Kidney glomerular epithelial cell (primary cell): ENCODE data around the gene KRTAP10-11.
"Not testable (repeated sequence)": the region's sequence is repeated elsewhere in the genome, so short reads cannot be mapped to it uniquely, and the experiment has no call there.

Experiments used
- DNase-seq: peaks from one replicate; lab custom pipeline; 2025; lab: John Stamatoyannopoulos, UW

Gene KRTAP10-11

GRCh38 chr21:44666401-44667320, 20.4 kb downstream of the KRTAP10-11 start, which contains the start of gene KRTAP12-2:
KRTAP12-2 (minus strand) TSS chr21:44666927; CDS start chr21:44666886, 41 bp downstream.
- DNase-seq, result no peak

GRCh38 chr21:44667612-44668011, 21.4 kb downstream of the KRTAP10-11 start:
- no peak for DNase-seq

- DNase-seq, result no peak
Observed at GRCh38 chr21:44670642-44671432, 24.6 kb downstream of the KRTAP10-11 start.

GRCh38 chr21:44671911-44672310, 25.7 kb downstream of the KRTAP10-11 start:
- DNase-seq, result no peak

GRCh38 chr21:44677881-44678280, 31.7 kb downstream of the KRTAP10-11 start:
- DNase-seq, result no peak

- DNase-seq, result no peak
Observed at GRCh38 chr21:44681152-44681551, 34.9 kb downstream of the KRTAP10-11 start.

GRCh38 chr21:44681861-44682579, 35.8 kb downstream of the KRTAP10-11 start, which contains the start of gene KRTAP12-1:
KRTAP12-1 (minus strand) TSS chr21:44682163; CDS start chr21:44682123, 40 bp downstream.
- no peak for DNase-seq

GRCh38 chr21:44682580-44683151, 36.5 kb downstream of the KRTAP10-11 start:
- no peak for DNase-seq

GRCh38 chr21:44684077-44684476, 37.9 kb downstream of the KRTAP10-11 start:
- DNase-seq, result no peak

GRCh38 chr21:44684483-44684882, 38.3 kb downstream of the KRTAP10-11 start:
- DNase-seq, result no peak

GRCh38 chr21:44685050-44685449, 38.8 kb downstream of the KRTAP10-11 start:
- not testable (repeated sequence) for DNase-seq

- no peak for DNase-seq
Observed at GRCh38 chr21:44686000-44686781, 40.0 kb downstream of the KRTAP10-11 start.

GRCh38 chr21:44686843-44687561, 40.8 kb downstream of the KRTAP10-11 start:
- DNase-seq, result no peak

GRCh38 chr21:44687671-44688070, 41.5 kb downstream of the KRTAP10-11 start:
- DNase-seq, result no peak

- not testable (repeated sequence) for DNase-seq
Observed at GRCh38 chr21:44689740-44690139, 43.5 kb downstream of the KRTAP10-11 start.

GRCh38 chr21:44691686-44692085, 45.5 kb downstream of the KRTAP10-11 start:
- DNase-seq, result no peak

- no peak for DNase-seq
Observed at GRCh38 chr21:44692798-44693512, 46.7 kb downstream of the KRTAP10-11 start.

- DNase-seq, result no peak
Observed at GRCh38 chr21:44694776-44695175, 48.6 kb downstream of the KRTAP10-11 start.

- DNase-seq, result no peak
Observed at GRCh38 chr21:44695184-44695583, 49.0 kb downstream of the KRTAP10-11 start.
